Sigmoid colon (tissue), 4 donors: ENCODE data around the gene ANTXR1.

ENCODE experiments used
- EP300 ChIP-seq, 4 donors: sonication (generic); formaldehyde crosslinking; IDR thresholded peaks; one replicate each; pipeline ENCODE4 v1.6.1; 2017; ENCODE audit warnings: antibody characterized with exemption in 4 of 4
- POLR2A ChIP-seq, 2 donors: fragments of 450-650 bp; IDR thresholded peaks; one replicate each; pipeline ENCODE4 v1.6.1; 2016; ENCODE audit warnings: antibody characterized with exemption in 2 of 2, mild to moderate bottlenecking in 2 of 2, moderate library complexity in 2 of 2
- POLR2AphosphoS5 ChIP-seq, 4 donors: sonication (generic); formaldehyde crosslinking; IDR thresholded peaks; one replicate each; pipeline ENCODE4 v1.6.1; 2017; ENCODE audit warnings: antibody characterized with exemption in 4 of 4
- TF ChIP-seq, protein P1 (sequence below), 4 experiments: fragments of 450-650 bp in 3 of 4; fragments of 200-600 bp in 1 of 4; IDR thresholded peaks; one replicate each; pipeline ENCODE4 v1.5.1; 2016 to 2019; ENCODE audit warnings: antibody characterized with exemption in 4 of 4, mild to moderate bottlenecking in 3 of 4, moderate library complexity in 2 of 4

DNA sequence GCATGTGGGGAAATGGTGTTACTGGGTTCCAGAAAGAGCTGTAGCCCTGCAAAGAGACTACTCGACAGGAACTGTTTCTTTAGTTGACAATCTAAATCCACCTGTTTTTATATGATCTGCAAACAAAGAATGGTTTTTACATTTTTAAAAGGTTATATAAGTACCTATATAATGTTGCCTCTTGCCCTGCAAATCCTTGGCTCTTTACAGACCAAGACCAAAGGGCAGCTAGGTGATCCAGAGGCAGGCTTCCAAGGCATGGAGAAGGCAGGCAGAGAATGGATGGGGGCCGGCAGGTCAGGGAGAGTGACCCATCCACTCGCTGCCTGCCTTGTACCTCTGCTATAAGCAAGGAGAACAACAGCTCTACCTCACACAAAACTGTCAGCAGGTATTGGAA is 173.6 kb downstream of the ANTXR1 start:
- TF ChIP-seq, protein P1, sequence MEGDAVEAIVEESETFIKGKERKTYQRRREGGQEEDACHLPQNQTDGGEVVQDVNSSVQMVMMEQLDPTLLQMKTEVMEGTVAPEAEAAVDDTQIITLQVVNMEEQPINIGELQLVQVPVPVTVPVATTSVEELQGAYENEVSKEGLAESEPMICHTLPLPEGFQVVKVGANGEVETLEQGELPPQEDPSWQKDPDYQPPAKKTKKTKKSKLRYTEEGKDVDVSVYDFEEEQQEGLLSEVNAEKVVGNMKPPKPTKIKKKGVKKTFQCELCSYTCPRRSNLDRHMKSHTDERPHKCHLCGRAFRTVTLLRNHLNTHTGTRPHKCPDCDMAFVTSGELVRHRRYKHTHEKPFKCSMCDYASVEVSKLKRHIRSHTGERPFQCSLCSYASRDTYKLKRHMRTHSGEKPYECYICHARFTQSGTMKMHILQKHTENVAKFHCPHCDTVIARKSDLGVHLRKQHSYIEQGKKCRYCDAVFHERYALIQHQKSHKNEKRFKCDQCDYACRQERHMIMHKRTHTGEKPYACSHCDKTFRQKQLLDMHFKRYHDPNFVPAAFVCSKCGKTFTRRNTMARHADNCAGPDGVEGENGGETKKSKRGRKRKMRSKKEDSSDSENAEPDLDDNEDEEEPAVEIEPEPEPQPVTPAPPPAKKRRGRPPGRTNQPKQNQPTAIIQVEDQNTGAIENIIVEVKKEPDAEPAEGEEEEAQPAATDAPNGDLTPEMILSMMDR (IDR thresholded peaks at IDR 0.05), result no peak
- TF ChIP-seq POLR2A (IDR thresholded peaks at IDR 0.05) (no peak), POLR2AphosphoS5 (IDR thresholded peaks at IDR 0.05) (no peak), EP300 (IDR thresholded peaks at IDR 0.05) (no peak)
